ENCODE measurements around the gene STXBP5. TPM values are rescaled to one million over a fixed set of nuclear protein-coding genes. Genes with fewer than 3 reads are reported as not detected.
A peak's percentile ranks its signal among the peaks of the same experiment; 100 is the strongest.

The STXBP5 gene
- total RNA-seq, 1 donor from 2014 or later: 34.8 TPM

GRCh38 chr6:147283460-147283859, 79.2 kb downstream of the STXBP5 start:
- TF ChIP-seq, protein P1, sequence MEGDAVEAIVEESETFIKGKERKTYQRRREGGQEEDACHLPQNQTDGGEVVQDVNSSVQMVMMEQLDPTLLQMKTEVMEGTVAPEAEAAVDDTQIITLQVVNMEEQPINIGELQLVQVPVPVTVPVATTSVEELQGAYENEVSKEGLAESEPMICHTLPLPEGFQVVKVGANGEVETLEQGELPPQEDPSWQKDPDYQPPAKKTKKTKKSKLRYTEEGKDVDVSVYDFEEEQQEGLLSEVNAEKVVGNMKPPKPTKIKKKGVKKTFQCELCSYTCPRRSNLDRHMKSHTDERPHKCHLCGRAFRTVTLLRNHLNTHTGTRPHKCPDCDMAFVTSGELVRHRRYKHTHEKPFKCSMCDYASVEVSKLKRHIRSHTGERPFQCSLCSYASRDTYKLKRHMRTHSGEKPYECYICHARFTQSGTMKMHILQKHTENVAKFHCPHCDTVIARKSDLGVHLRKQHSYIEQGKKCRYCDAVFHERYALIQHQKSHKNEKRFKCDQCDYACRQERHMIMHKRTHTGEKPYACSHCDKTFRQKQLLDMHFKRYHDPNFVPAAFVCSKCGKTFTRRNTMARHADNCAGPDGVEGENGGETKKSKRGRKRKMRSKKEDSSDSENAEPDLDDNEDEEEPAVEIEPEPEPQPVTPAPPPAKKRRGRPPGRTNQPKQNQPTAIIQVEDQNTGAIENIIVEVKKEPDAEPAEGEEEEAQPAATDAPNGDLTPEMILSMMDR (IDR thresholded peaks at IDR 0.05): no peak
- Mint-ChIP-seq H3K9me3 (ENCODE audit: unreplicated experiment) (no peaks in the 10 kb centered on the region), H3K36me3 (ENCODE audit: unreplicated experiment) (peaks cover 19% of the 10 kb centered on the region), H3K27me3 (ENCODE audit: unreplicated experiment) (no peaks in the 10 kb centered on the region), H3K4me3 (ENCODE audit: unreplicated experiment) (no peak overlapping the region), H3K27ac (ENCODE audit: unreplicated experiment) (no peak overlapping the region), H3K4me1 (ENCODE audit: unreplicated experiment) (peaks cover 39% of the 10 kb centered on the region)
- no peak for DNase-seq (ENCODE audit: extremely low spot score, unreplicated experiment)

DNA sequence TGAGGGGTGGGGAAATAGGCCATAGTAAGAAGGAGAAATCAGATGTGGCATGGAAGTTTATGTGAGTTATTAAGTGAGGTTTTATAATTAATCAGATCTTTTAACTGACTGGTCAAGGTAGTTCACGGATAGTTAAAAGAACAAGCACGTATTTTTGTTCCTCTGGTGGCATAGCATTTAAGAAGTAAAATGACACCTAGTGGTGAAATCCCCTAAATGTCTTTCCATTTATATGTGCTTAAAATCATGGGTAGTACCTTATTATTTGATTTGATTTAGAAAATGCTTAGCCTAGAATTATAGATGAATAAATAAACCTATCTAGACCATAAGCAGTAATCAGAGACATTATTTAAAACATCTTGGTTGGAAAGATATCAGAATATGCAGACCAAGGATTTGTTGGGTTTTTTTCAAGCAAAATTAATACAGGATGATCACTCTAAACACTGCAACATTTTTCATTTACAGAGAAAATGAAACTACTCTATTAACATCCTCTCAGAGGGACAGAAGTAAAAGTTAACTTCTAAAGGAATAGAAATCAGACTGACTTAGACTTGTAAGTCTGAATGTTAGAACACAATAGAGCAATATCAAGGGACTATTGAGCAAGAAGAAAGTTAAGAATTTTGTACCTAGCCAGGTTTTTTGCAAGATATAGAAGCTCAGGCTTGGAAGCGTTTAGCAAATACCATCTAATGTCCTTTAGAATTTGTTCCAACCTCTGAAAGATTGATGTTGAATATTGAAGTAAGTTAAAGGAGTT, 81.1 kb downstream of the STXBP5 start:
- Mint-ChIP-seq H3K9me3 (ENCODE audit: unreplicated experiment) (no peaks in the 10 kb centered on the region), H3K4me3 (ENCODE audit: unreplicated experiment) (no peak overlapping the region), H3K27ac (ENCODE audit: unreplicated experiment) (peak overlapping the region; percentile 47), H3K36me3 (ENCODE audit: unreplicated experiment) (peaks cover 16% of the 10 kb centered on the region), H3K27me3 (ENCODE audit: unreplicated experiment) (no peaks in the 10 kb centered on the region), H3K4me1 (ENCODE audit: unreplicated experiment) (peaks cover 29% of the 10 kb centered on the region)
- TF ChIP-seq, protein P1 (IDR thresholded peaks at IDR 0.05): peak; percentile 68
- no peak for DNase-seq (ENCODE audit: extremely low spot score, unreplicated experiment)

DNA sequence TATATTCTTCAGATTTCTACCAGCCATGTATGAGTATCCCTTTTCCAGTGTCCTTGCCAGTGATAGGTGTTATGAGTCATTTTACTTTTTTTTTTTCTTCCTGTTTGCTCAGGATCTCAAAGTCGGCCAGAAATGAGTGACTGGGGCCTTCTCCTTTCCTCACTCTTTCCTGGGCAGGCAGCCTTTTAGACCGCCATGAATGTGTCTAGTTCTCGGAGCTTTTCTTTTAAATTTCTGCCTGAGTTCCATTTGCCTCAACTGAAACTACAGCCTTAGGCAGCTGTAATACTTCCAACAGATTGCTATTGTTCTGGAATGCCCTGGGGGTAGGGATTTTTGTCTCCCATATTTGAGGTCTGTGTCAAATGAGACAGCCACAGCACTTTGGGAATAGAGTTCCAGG, 83.7 kb downstream of the STXBP5 start:
- H3K36me3 Mint-ChIP-seq (ENCODE audit: unreplicated experiment): peaks cover 13% of the 10 kb centered on the region
- no peaks in the 10 kb centered on the region for H3K27me3 Mint-ChIP-seq (ENCODE audit: unreplicated experiment)
- H3K9me3 Mint-ChIP-seq (ENCODE audit: unreplicated experiment): no peaks in the 10 kb centered on the region
- DNase-seq (ENCODE audit: extremely low spot score, unreplicated experiment): no peak
- TF ChIP-seq, protein P1 (IDR thresholded peaks at IDR 0.05): no peak
- no peak overlapping the region for H3K4me3 Mint-ChIP-seq (ENCODE audit: unreplicated experiment)
- H3K4me1 Mint-ChIP-seq (ENCODE audit: unreplicated experiment): peaks cover 23% of the 10 kb centered on the region
- peak overlapping the region; percentile 74 for H3K27ac Mint-ChIP-seq (ENCODE audit: unreplicated experiment)

DNA sequence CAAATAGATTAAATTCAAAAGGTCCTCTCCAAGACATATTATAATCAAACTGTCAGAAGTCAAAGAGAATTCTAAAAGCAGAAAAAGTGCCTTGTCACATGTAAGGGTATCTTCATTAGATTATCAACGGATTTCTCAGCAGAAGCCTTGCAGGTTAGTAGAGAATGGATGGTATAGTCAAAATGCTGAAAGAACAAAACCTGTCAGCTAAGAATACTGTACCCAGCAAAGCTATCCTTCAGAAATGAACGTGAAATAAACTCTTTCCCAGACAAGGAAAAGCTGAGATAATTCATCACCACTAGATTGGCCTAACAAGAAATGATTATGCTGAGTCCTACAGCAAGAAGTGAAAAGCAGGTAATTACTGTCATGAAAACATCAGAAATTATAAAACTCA, 92.9 kb downstream of the STXBP5 start:
- TF ChIP-seq, protein P1 (IDR thresholded peaks at IDR 0.05): no peak
- H3K27me3 Mint-ChIP-seq (ENCODE audit: unreplicated experiment): no peaks in the 10 kb centered on the region
- H3K36me3 Mint-ChIP-seq (ENCODE audit: unreplicated experiment): peaks cover 64% of the 10 kb centered on the region
- no peak overlapping the region for H3K4me3 Mint-ChIP-seq (ENCODE audit: unreplicated experiment)
- no peak overlapping the region for H3K27ac Mint-ChIP-seq (ENCODE audit: unreplicated experiment)
- DNase-seq (ENCODE audit: extremely low spot score, unreplicated experiment): no peak
- H3K4me1 Mint-ChIP-seq (ENCODE audit: unreplicated experiment): no peaks in the 10 kb centered on the region
- peaks cover 51% of the 10 kb centered on the region for H3K9me3 Mint-ChIP-seq (ENCODE audit: unreplicated experiment)

- Mint-ChIP-seq H3K9me3 (ENCODE audit: unreplicated experiment) (peaks cover 53% of the 10 kb centered on the region), H3K4me1 (ENCODE audit: unreplicated experiment) (no peaks in the 10 kb centered on the region), H3K36me3 (ENCODE audit: unreplicated experiment) (peaks cover 66% of the 10 kb centered on the region), H3K27me3 (ENCODE audit: unreplicated experiment) (no peaks in the 10 kb centered on the region), H3K4me3 (ENCODE audit: unreplicated experiment) (no peak overlapping the region), H3K27ac (ENCODE audit: unreplicated experiment) (no peak overlapping the region)
- TF ChIP-seq, protein P1 (IDR thresholded peaks at IDR 0.05): no peak
- DNase-seq (ENCODE audit: extremely low spot score, unreplicated experiment): no peak
Observed at GRCh38 chr6:147297663-147298316, 93.6 kb downstream of the STXBP5 start.

Data from osteocyte (in vitro differentiated cells).